Transverse colon (tissue), 4 donors: Measurements from ENCODE around the gene ASXL1.

Source experiments
- EP300 ChIP-seq: sonication (generic); formaldehyde crosslinking; IDR thresholded peaks from one replicate; pipeline ENCODE4 v1.6.1; 2017; ENCODE audit warnings: antibody characterized with exemption, low read depth
- POLR2AphosphoS5 ChIP-seq, 3 donors: sonication (generic); formaldehyde crosslinking; IDR thresholded peaks; one replicate each; pipeline ENCODE4 v1.6.1; 2016; ENCODE audit warnings: antibody characterized with exemption in 3 of 3
- TF ChIP-seq, protein P1 (sequence below), 5 experiments: fragments of 200-600 bp in 3 of 5; fragments of 450-650 bp in 2 of 5; sonication (generic) in 3 of 5; IDR thresholded peaks; 1 replicate in 2 of 5; 2 replicates in 3 of 5; pipeline ENCODE4 v1.5.1; 2016 to 2017; ENCODE audit warnings: antibody characterized with exemption in 5 of 5, inconsistent platforms in 3 of 5, mild to moderate bottlenecking in 2 of 5, moderate library complexity in 1 of 5

DNA sequence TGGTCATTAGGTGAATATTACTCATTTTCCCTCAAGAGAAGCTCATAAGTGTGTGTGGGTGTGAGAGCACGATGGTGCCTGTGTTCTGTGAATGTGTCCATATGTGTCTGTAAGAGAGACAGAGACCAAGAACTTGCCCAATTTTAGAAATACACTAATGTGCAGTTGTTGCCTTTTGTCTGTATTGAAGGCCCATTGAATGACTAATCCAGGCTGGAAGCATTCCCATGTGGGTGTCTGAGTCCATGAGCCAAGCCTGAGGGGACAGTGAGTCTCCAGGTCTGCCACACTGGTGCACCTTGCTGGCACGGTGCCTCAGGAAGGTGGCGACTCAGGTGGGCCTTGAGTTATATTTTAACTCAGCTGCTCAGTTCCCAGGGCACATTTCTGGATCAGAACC, 25.5 kb upstream of the ASXL1 start:
- no peak for TF ChIP-seq POLR2AphosphoS5 (IDR thresholded peaks at IDR 0.05)
- TF ChIP-seq, protein P1, sequence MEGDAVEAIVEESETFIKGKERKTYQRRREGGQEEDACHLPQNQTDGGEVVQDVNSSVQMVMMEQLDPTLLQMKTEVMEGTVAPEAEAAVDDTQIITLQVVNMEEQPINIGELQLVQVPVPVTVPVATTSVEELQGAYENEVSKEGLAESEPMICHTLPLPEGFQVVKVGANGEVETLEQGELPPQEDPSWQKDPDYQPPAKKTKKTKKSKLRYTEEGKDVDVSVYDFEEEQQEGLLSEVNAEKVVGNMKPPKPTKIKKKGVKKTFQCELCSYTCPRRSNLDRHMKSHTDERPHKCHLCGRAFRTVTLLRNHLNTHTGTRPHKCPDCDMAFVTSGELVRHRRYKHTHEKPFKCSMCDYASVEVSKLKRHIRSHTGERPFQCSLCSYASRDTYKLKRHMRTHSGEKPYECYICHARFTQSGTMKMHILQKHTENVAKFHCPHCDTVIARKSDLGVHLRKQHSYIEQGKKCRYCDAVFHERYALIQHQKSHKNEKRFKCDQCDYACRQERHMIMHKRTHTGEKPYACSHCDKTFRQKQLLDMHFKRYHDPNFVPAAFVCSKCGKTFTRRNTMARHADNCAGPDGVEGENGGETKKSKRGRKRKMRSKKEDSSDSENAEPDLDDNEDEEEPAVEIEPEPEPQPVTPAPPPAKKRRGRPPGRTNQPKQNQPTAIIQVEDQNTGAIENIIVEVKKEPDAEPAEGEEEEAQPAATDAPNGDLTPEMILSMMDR (IDR thresholded peaks at IDR 0.05), result no peak
- TF ChIP-seq EP300, result no peak
